ENCODE results near the gene GNB1L.

The GNB1L gene

GRCh38 chr22:19776433-19777031 is 78.1 kb downstream of the GNB1L start:
- Histone ChIP-seq H3K9ac (ENCODE audit: low read length in 5 of 5) (no peak overlapping the region), H3K4me1 (ENCODE audit: control insufficient read depth in 5 of 5, insufficient read depth in 5 of 5, low read length in 5 of 5) (peaks cover 0 to 35% (median 17%) of the 10 kb centered on the region in 5 donors), H3K27me3 (ENCODE audit: control insufficient read depth in 5 of 5, insufficient read depth in 4 of 5, low read length in 5 of 5) (peaks cover 0 to 7% (median 6%) of the 10 kb centered on the region in 5 donors), H3K36me3 (ENCODE audit: control insufficient read depth in 5 of 5, insufficient read depth in 5 of 5, low read length in 5 of 5) (no peaks in the 10 kb centered on the region), H3K4me3 (ENCODE audit: low read depth in 1 of 5, low read length in 5 of 5) (peak overlapping the region in 1 of 5 donors; percentile 19), H3K27ac (ENCODE audit: low read depth, low read length) (no peak overlapping the region), H3K9me3 (ENCODE audit: control insufficient read depth in 5 of 5, low read length in 5 of 5) (no peaks in the 10 kb centered on the region)

GRCh38 chr22:19775496-19776325 is 79.0 kb downstream of the GNB1L start:
- H3K9me3 ChIP-seq (ENCODE audit: control insufficient read depth in 5 of 5, low read length in 5 of 5): no peaks in the 10 kb centered on the region
- no peak overlapping the region for H3K9ac ChIP-seq (ENCODE audit: low read length in 5 of 5)
- no peak overlapping the region for H3K4me3 ChIP-seq (ENCODE audit: low read depth in 1 of 5, low read length in 5 of 5)
- no peaks in the 10 kb centered on the region for H3K36me3 ChIP-seq (ENCODE audit: control insufficient read depth in 5 of 5, insufficient read depth in 5 of 5, low read length in 5 of 5)
- H3K27ac ChIP-seq (ENCODE audit: low read depth, low read length): no peak overlapping the region
- H3K4me1 ChIP-seq (ENCODE audit: control insufficient read depth in 5 of 5, insufficient read depth in 5 of 5, low read length in 5 of 5): peaks cover 0 to 35% (median 17%) of the 10 kb centered on the region in 5 donors
- peaks cover 0 to 9% (median 7%) of the 10 kb centered on the region in 5 donors for H3K27me3 ChIP-seq (ENCODE audit: control insufficient read depth in 5 of 5, insufficient read depth in 4 of 5, low read length in 5 of 5)

- Histone ChIP-seq H3K27me3 (ENCODE audit: control insufficient read depth in 5 of 5, insufficient read depth in 4 of 5, low read length in 5 of 5) (peaks cover 3 to 11% (median 10%) of the 10 kb centered on the region in 5 donors), H3K27ac (ENCODE audit: low read depth, low read length) (no peak overlapping the region), H3K9ac (ENCODE audit: low read length in 5 of 5) (no peak overlapping the region), H3K4me3 (ENCODE audit: low read depth in 1 of 5, low read length in 5 of 5) (no peak overlapping the region), H3K36me3 (ENCODE audit: control insufficient read depth in 5 of 5, insufficient read depth in 5 of 5, low read length in 5 of 5) (no peaks in the 10 kb centered on the region), H3K4me1 (ENCODE audit: control insufficient read depth in 5 of 5, insufficient read depth in 5 of 5, low read length in 5 of 5) (peaks cover 0 to 31% (median 17%) of the 10 kb centered on the region in 5 donors), H3K9me3 (ENCODE audit: control insufficient read depth in 5 of 5, low read length in 5 of 5) (no peaks in the 10 kb centered on the region)
Measured at GRCh38 chr22:19774628-19775027, 80.0 kb downstream of the GNB1L start.

GRCh38 chr22:19773470-19774040 is 81.1 kb downstream of the GNB1L start:
- Histone ChIP-seq H3K27ac (ENCODE audit: low read depth, low read length) (no peak overlapping the region), H3K4me1 (ENCODE audit: control insufficient read depth in 5 of 5, insufficient read depth in 5 of 5, low read length in 5 of 5) (peaks cover 0 to 31% (median 18%) of the 10 kb centered on the region in 5 donors), H3K4me3 (ENCODE audit: low read depth in 1 of 5, low read length in 5 of 5) (no peak overlapping the region), H3K9ac (ENCODE audit: low read length in 5 of 5) (no peak overlapping the region), H3K27me3 (ENCODE audit: control insufficient read depth in 5 of 5, insufficient read depth in 4 of 5, low read length in 5 of 5) (peaks cover 5 to 18% (median 10%) of the 10 kb centered on the region in 5 donors), H3K9me3 (ENCODE audit: control insufficient read depth in 5 of 5, low read length in 5 of 5) (no peaks in the 10 kb centered on the region), H3K36me3 (ENCODE audit: control insufficient read depth in 5 of 5, insufficient read depth in 5 of 5, low read length in 5 of 5) (no peaks in the 10 kb centered on the region)

- Histone ChIP-seq H3K4me1 (ENCODE audit: control insufficient read depth in 5 of 5, insufficient read depth in 5 of 5, low read length in 5 of 5) (peaks cover 0 to 37% (median 25%) of the 10 kb centered on the region in 5 donors), H3K4me3 (ENCODE audit: low read depth in 1 of 5, low read length in 5 of 5) (no peak overlapping the region), H3K36me3 (ENCODE audit: control insufficient read depth in 5 of 5, insufficient read depth in 5 of 5, low read length in 5 of 5) (no peaks in the 10 kb centered on the region), H3K27ac (ENCODE audit: low read depth, low read length) (no peak overlapping the region), H3K9me3 (ENCODE audit: control insufficient read depth in 5 of 5, low read length in 5 of 5) (no peaks in the 10 kb centered on the region), H3K9ac (ENCODE audit: low read length in 5 of 5) (no peak overlapping the region), H3K27me3 (ENCODE audit: control insufficient read depth in 5 of 5, insufficient read depth in 4 of 5, low read length in 5 of 5) (peaks cover 12 to 21% (median 15%) of the 10 kb centered on the region in 5 donors)
Measured at GRCh38 chr22:19772673-19773469, 81.8 kb downstream of the GNB1L start.

- peaks cover 0 to 42% (median 30%) of the 10 kb centered on the region in 5 donors for H3K4me1 ChIP-seq (ENCODE audit: control insufficient read depth in 5 of 5, insufficient read depth in 5 of 5, low read length in 5 of 5)
- H3K36me3 ChIP-seq (ENCODE audit: control insufficient read depth in 5 of 5, insufficient read depth in 5 of 5, low read length in 5 of 5): no peaks in the 10 kb centered on the region
- H3K9me3 ChIP-seq (ENCODE audit: control insufficient read depth in 5 of 5, low read length in 5 of 5): no peaks in the 10 kb centered on the region
- no peak overlapping the region for H3K9ac ChIP-seq (ENCODE audit: low read length in 5 of 5)
- H3K27ac ChIP-seq (ENCODE audit: low read depth, low read length): no peak overlapping the region
- no peak overlapping the region for H3K4me3 ChIP-seq (ENCODE audit: low read depth in 1 of 5, low read length in 5 of 5)
- peaks cover 17 to 21% (median 19%) of the 10 kb centered on the region in 5 donors for H3K27me3 ChIP-seq (ENCODE audit: control insufficient read depth in 5 of 5, insufficient read depth in 4 of 5, low read length in 5 of 5)
Measured at GRCh38 chr22:19772422-19772672, 82.3 kb downstream of the GNB1L start.

GRCh38 chr22:19770349-19771220 is 84.1 kb downstream of the GNB1L start:
- Histone ChIP-seq H3K4me1 (ENCODE audit: control insufficient read depth in 5 of 5, insufficient read depth in 5 of 5, low read length in 5 of 5) (peaks cover 0 to 41% (median 34%) of the 10 kb centered on the region in 5 donors), H3K4me3 (ENCODE audit: low read depth in 1 of 5, low read length in 5 of 5) (no peak overlapping the region), H3K36me3 (ENCODE audit: control insufficient read depth in 5 of 5, insufficient read depth in 5 of 5, low read length in 5 of 5) (no peaks in the 10 kb centered on the region), H3K27ac (ENCODE audit: low read depth, low read length) (no peak overlapping the region), H3K27me3 (ENCODE audit: control insufficient read depth in 5 of 5, insufficient read depth in 4 of 5, low read length in 5 of 5) (peaks cover 16 to 23% (median 21%) of the 10 kb centered on the region in 5 donors), H3K9me3 (ENCODE audit: control insufficient read depth in 5 of 5, low read length in 5 of 5) (no peaks in the 10 kb centered on the region), H3K9ac (ENCODE audit: low read length in 5 of 5) (no peak overlapping the region)

- Histone ChIP-seq H3K27me3 (ENCODE audit: control insufficient read depth in 5 of 5, insufficient read depth in 4 of 5, low read length in 5 of 5) (peaks cover 17 to 32% (median 25%) of the 10 kb centered on the region in 5 donors), H3K27ac (ENCODE audit: low read depth, low read length) (no peak overlapping the region), H3K9me3 (ENCODE audit: control insufficient read depth in 5 of 5, low read length in 5 of 5) (no peaks in the 10 kb centered on the region), H3K36me3 (ENCODE audit: control insufficient read depth in 5 of 5, insufficient read depth in 5 of 5, low read length in 5 of 5) (no peaks in the 10 kb centered on the region), H3K4me1 (ENCODE audit: control insufficient read depth in 5 of 5, insufficient read depth in 5 of 5, low read length in 5 of 5) (peaks cover 0 to 47% (median 37%) of the 10 kb centered on the region in 5 donors), H3K9ac (ENCODE audit: low read length in 5 of 5) (no peak overlapping the region), H3K4me3 (ENCODE audit: low read depth in 1 of 5, low read length in 5 of 5) (no peak overlapping the region)
Measured at GRCh38 chr22:19769393-19769715, 85.3 kb downstream of the GNB1L start.

Data from subcutaneous abdominal adipose tissue (tissue), 5 donors.